WERI-Rb-1 (cell line): ENCODE measurements around the gene SPECC1L.

ENCODE experiments used
- DNase-seq: peaks from one replicate; pipeline ENCODE4 v3.0.0-alpha.2; 2020
- H3K27ac ChIP-seq: fragments of 250-450 bp; sonication (Bioruptor Pico); 2 replicates; pipeline ENCODE4 v1.5.1; 2020; ENCODE audit warnings: mild to moderate bottlenecking, moderate library complexity
- H3K27me3 ChIP-seq: fragments of 250-450 bp; sonication (Bioruptor Pico); 2 replicates; pipeline ENCODE4 v1.5.1; 2021; ENCODE audit warnings: mild to moderate bottlenecking, low read depth, moderate library complexity; ENCODE audit not compliant: insufficient read depth, severe bottlenecking
- H3K36me3 ChIP-seq: fragments of 250-450 bp; sonication (Bioruptor Pico); 2 replicates; pipeline ENCODE4 v1.5.1; 2020; ENCODE audit warnings: mild to moderate bottlenecking, moderate library complexity
- H3K4me3 ChIP-seq: 2 replicates; pipeline ENCODE4 v1.5.1; 2011; ENCODE audit warnings: low read depth, mild to moderate bottlenecking, control low read depth, low read length
- H3K9me3 ChIP-seq: fragments of 250-450 bp; sonication (Bioruptor Pico); 2 replicates; pipeline ENCODE4 v1.5.1; 2021; ENCODE audit warnings: mild to moderate bottlenecking, moderate library complexity; ENCODE audit not compliant: severe bottlenecking
- CTCF ChIP-seq: IDR thresholded peaks from 2 replicates; pipeline ENCODE4 v1.5.1; 2011; ENCODE audit warnings: low read depth, mild to moderate bottlenecking, control low read depth, inconsistent platforms, low read length

The SPECC1L gene

GRCh38 chr22:24350627-24351026 is 80.0 kb downstream of the SPECC1L start:
- no peak overlapping the region for H3K4me3 ChIP-seq
- H3K9me3 ChIP-seq: peaks cover 3% of the 10 kb centered on the region
- no peak overlapping the region for H3K27ac ChIP-seq
- no peak for DNase-seq
- no peaks in the 10 kb centered on the region for H3K27me3 ChIP-seq
- peaks cover 83% of the 10 kb centered on the region for H3K36me3 ChIP-seq
- no peak for TF ChIP-seq CTCF

- H3K27ac ChIP-seq: no peak overlapping the region
- no peaks in the 10 kb centered on the region for H3K27me3 ChIP-seq
- no peak for DNase-seq
- peaks cover 64% of the 10 kb centered on the region for H3K36me3 ChIP-seq
- peaks cover 3% of the 10 kb centered on the region for H3K9me3 ChIP-seq
- TF ChIP-seq CTCF: no peak
- H3K4me3 ChIP-seq: no peak overlapping the region
Observed at GRCh38 chr22:24353121-24353520, 82.5 kb downstream of the SPECC1L start.

- Histone ChIP-seq H3K27ac (no peak overlapping the region), H3K36me3 (peaks cover 47% of the 10 kb centered on the region), H3K9me3 (peaks cover 3% of the 10 kb centered on the region), H3K27me3 (no peaks in the 10 kb centered on the region), H3K4me3 (no peak overlapping the region)
- no peak for TF ChIP-seq CTCF
- DNase-seq: no peak
Observed at GRCh38 chr22:24355574-24355973, 84.9 kb downstream of the SPECC1L start.

GRCh38 chr22:24357547-24357946 is 86.9 kb downstream of the SPECC1L start:
- TF ChIP-seq CTCF: no peak
- H3K36me3 ChIP-seq: peaks cover 48% of the 10 kb centered on the region

GRCh38 chr22:24358105-24358836 is 87.6 kb downstream of the SPECC1L start:
- no peak for DNase-seq
- Histone ChIP-seq H3K9me3 (peaks cover 3% of the 10 kb centered on the region), H3K4me3 (no peak overlapping the region), H3K27ac (no peak overlapping the region; the same call in 1 of the 2 replicates), H3K27me3 (no peaks in the 10 kb centered on the region), H3K36me3 (peaks cover 48% of the 10 kb centered on the region)
- TF ChIP-seq CTCF: no peak

More at GRCh38 chr22:24357547-24357946, 86.9 kb downstream of the SPECC1L start:
- H3K9me3 ChIP-seq: peaks cover 3% of the 10 kb centered on the region
- no peaks in the 10 kb centered on the region for H3K27me3 ChIP-seq
- no peak overlapping the region for H3K4me3 ChIP-seq
- DNase-seq: no peak
- no peak overlapping the region for H3K27ac ChIP-seq
